ENCODE data around the gene PRR11. TPM values are rescaled to one million over a fixed set of nuclear protein-coding genes. Genes with fewer than 3 reads are reported as not detected.

Gene PRR11
- polyA plus RNA-seq, 3 donors: 1.1 to 3.9 (median 1.7) TPM

DNA sequence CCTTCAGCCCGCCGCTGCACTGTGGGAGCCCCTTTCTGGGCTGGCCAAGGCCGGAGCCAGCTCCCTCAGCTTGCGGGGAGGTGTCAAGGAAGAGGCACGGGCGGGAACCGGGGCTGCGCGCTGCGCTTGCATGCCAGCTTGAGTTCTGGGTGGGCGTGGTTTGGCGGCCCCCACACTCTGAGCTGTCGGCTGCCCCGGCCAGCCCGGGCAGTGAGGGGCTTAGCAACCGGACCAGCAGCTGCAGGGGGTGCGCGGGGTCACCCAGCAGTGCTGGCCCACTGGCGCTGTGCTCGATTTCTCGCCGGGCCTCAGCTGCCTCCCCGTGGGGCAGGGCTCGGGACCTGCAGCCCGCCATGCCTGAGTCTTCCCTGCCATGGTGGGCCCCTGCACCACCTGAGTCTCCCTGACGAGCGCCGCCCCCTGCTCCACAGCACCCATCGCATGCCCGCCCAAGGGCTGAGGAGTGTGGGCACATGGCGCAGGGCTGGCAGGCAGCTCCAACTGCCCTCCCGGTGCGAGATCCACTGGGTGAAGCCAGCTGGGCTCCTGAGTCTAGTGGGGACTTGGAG lies 17.0 kb downstream of the PRR11 start:
- Mint-ChIP-seq H3K27me3 (ENCODE audit: low read depth in 3 of 3) (no peaks in the 10 kb centered on the region), H3K9me3 (peaks cover 0 to 3% (median 2%) of the 10 kb centered on the region in 7 donors), H3K4me3 (no peak overlapping the region), H3K4me1 (peaks cover 4% of the 10 kb centered on the region), H3K27ac (no peak overlapping the region), H3K36me3 (peaks cover 48 to 72% of the 10 kb centered on the region in 2 donors)
- no peak overlapping the region for H2AFZ ChIP-seq (ENCODE audit: insufficient read depth, low read depth, low read length, poor library complexity, severe bottlenecking)
- H3K79me2 ChIP-seq (ENCODE audit: insufficient read depth, low read length): peaks cover 67% of the 10 kb centered on the region
- no peaks in the 10 kb centered on the region for H3K27me3 ChIP-seq (ENCODE audit: control insufficient read depth in 2 of 2, insufficient read depth in 2 of 2, low read length in 2 of 2)
- 99% methylated on average over 22 of the region's 33 CpGs for WGBS (ENCODE audit: insufficient coverage)
- H3K4me3 ChIP-seq (replicated peaks in 1 of 3; ENCODE audit: low read depth in 2 of 3, low read length in 3 of 3): no peak overlapping the region
- DNase-seq: no peak
- H3K4me2 ChIP-seq (replicated peaks; ENCODE audit: extremely low read depth, low read length, poor library complexity, severe bottlenecking): no peak overlapping the region
- TF ChIP-seq, protein P1, sequence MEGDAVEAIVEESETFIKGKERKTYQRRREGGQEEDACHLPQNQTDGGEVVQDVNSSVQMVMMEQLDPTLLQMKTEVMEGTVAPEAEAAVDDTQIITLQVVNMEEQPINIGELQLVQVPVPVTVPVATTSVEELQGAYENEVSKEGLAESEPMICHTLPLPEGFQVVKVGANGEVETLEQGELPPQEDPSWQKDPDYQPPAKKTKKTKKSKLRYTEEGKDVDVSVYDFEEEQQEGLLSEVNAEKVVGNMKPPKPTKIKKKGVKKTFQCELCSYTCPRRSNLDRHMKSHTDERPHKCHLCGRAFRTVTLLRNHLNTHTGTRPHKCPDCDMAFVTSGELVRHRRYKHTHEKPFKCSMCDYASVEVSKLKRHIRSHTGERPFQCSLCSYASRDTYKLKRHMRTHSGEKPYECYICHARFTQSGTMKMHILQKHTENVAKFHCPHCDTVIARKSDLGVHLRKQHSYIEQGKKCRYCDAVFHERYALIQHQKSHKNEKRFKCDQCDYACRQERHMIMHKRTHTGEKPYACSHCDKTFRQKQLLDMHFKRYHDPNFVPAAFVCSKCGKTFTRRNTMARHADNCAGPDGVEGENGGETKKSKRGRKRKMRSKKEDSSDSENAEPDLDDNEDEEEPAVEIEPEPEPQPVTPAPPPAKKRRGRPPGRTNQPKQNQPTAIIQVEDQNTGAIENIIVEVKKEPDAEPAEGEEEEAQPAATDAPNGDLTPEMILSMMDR (IDR thresholded peaks at IDR 0.05): no peak
- peaks cover 0 to 6% of the 10 kb centered on the region in 2 donors for H3K9me3 ChIP-seq (replicated peaks in 1 of 2; ENCODE audit: control insufficient read depth in 1 of 2, insufficient read depth in 1 of 2, low read length in 2 of 2)
- no peaks in the 10 kb centered on the region for H4K20me1 ChIP-seq (ENCODE audit: insufficient read depth, low read length)
- H3K27ac ChIP-seq (ENCODE audit: low read depth in 1 of 2, low read length in 2 of 2): no peak overlapping the region
- no peak overlapping the region for H3K9ac ChIP-seq (ENCODE audit: insufficient read depth, low read length, poor library complexity, severe bottlenecking)
- H3K4me1 ChIP-seq (ENCODE audit: control insufficient read depth in 1 of 2, insufficient read depth in 2 of 2, low read length in 2 of 2): peaks cover 3% of the 10 kb centered on the region in 2 donors
- H3K36me3 ChIP-seq (replicated peaks in 1 of 2; ENCODE audit: control insufficient read depth in 1 of 2, insufficient read depth in 2 of 2, low read length in 2 of 2): peaks cover 41 to 57% of the 10 kb centered on the region in 2 donors
- intact Hi-C loops (cut with micrococcal nuclease): no loop called here

DNA sequence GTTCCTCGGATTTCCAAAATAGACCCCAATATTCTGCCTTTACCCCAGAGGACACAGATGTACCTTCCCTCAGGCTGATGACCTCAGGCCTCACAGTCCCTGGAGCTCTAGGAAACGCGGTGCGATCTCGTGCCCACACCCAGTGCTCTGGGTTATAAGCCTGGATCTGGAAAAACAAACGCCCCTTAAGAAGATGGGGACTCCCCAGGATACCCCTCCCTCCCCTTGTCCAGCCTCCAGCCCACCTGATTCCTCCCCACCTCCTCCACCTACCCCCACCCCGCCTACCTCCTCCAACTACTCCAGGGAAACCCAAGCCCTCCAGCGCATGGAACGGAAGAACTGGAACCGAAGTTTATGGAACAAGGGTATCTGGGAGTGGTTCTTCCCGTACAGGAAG lies 19.1 kb downstream of the PRR11 start:
- H3K27me3 ChIP-seq (ENCODE audit: control insufficient read depth in 2 of 2, insufficient read depth in 2 of 2, low read length in 2 of 2): no peaks in the 10 kb centered on the region
- peaks cover 37 to 56% of the 10 kb centered on the region in 2 donors for H3K36me3 ChIP-seq (replicated peaks in 1 of 2; ENCODE audit: control insufficient read depth in 1 of 2, insufficient read depth in 2 of 2, low read length in 2 of 2)
- H3K36me3 Mint-ChIP-seq: peaks cover 56 to 80% of the 10 kb centered on the region in 2 donors
- peaks cover 0 to 3% (median 2%) of the 10 kb centered on the region in 7 donors for H3K9me3 Mint-ChIP-seq
- DNase-seq: no peak
- H3K27me3 Mint-ChIP-seq (ENCODE audit: low read depth in 3 of 3): no peaks in the 10 kb centered on the region
- H3K4me3 Mint-ChIP-seq: no peak overlapping the region
- TF ChIP-seq, protein P1 (IDR thresholded peaks at IDR 0.05): no peak
- H4K20me1 ChIP-seq (ENCODE audit: insufficient read depth, low read length): no peaks in the 10 kb centered on the region
- H3K4me1 ChIP-seq (ENCODE audit: control insufficient read depth in 1 of 2, insufficient read depth in 2 of 2, low read length in 2 of 2): no peaks in the 10 kb centered on the region
- no peak overlapping the region for H3K4me3 ChIP-seq (replicated peaks in 1 of 3; ENCODE audit: low read depth in 2 of 3, low read length in 3 of 3)
- no peak overlapping the region for H3K4me2 ChIP-seq (replicated peaks; ENCODE audit: extremely low read depth, low read length, poor library complexity, severe bottlenecking)
- H3K9me3 ChIP-seq (replicated peaks in 1 of 2; ENCODE audit: control insufficient read depth in 1 of 2, insufficient read depth in 1 of 2, low read length in 2 of 2): peaks cover 0 to 6% of the 10 kb centered on the region in 2 donors
- H3K79me2 ChIP-seq (ENCODE audit: insufficient read depth, low read length): peaks cover 56% of the 10 kb centered on the region
- WGBS (ENCODE audit: insufficient coverage): 100% methylated on average over 6 of the region's 11 CpGs
- intact Hi-C loops (cut with micrococcal nuclease): no loop called here
- H3K27ac ChIP-seq (ENCODE audit: low read depth in 1 of 2, low read length in 2 of 2): no peak overlapping the region
- H3K4me1 Mint-ChIP-seq: no peaks in the 10 kb centered on the region
- peak overlapping the region in 2 of 7 donors; percentile 50 to 63 for H3K27ac Mint-ChIP-seq
- no peak overlapping the region for H2AFZ ChIP-seq (ENCODE audit: insufficient read depth, low read depth, low read length, poor library complexity, severe bottlenecking)
- no peak overlapping the region for H3K9ac ChIP-seq (ENCODE audit: insufficient read depth, low read length, poor library complexity, severe bottlenecking)
